Choroid plexus epithelial cell (primary cell): ENCODE data around the gene ESRRG.

Experiments
- DNase-seq: peaks from one replicate; pipeline ENCODE4 v3.0.0-alpha.2; 2010; ENCODE audit warnings: low read depth
- H3K4me3 ChIP-seq: 2 replicates; pipeline ENCODE4 v1.5.1; 2011; ENCODE audit warnings: low read depth, mild to moderate bottlenecking, control low read depth, low read length, moderate library complexity
- TF ChIP-seq, protein P1 (sequence below): conservative IDR thresholded peaks from 2 replicates; pipeline ENCODE4 v1.5.1; 2011; ENCODE audit warnings: low read depth, mild to moderate bottlenecking, control low read depth, inconsistent platforms, low read length, moderate library complexity

The ESRRG gene

DNA sequence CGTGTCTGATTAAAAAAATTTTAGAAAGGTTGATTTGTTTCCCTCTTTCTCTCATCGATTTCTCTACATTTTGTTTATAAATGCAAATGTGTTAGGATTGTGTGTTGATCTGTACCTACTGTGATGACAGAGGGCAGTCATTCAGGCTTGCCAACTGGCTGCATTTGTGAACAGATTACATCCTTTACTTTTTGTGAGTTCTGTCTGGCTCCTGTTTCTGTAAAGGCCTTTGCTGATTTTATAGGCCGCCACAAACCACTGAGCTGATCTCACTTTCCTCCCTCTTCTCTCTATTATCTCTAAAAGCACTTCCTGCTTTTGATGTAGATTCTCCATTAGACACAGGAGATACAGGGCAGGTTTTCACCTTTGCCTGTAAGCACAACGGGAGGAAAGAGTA lies 106.8 kb downstream of the ESRRG start:
- TF ChIP-seq, protein P1, sequence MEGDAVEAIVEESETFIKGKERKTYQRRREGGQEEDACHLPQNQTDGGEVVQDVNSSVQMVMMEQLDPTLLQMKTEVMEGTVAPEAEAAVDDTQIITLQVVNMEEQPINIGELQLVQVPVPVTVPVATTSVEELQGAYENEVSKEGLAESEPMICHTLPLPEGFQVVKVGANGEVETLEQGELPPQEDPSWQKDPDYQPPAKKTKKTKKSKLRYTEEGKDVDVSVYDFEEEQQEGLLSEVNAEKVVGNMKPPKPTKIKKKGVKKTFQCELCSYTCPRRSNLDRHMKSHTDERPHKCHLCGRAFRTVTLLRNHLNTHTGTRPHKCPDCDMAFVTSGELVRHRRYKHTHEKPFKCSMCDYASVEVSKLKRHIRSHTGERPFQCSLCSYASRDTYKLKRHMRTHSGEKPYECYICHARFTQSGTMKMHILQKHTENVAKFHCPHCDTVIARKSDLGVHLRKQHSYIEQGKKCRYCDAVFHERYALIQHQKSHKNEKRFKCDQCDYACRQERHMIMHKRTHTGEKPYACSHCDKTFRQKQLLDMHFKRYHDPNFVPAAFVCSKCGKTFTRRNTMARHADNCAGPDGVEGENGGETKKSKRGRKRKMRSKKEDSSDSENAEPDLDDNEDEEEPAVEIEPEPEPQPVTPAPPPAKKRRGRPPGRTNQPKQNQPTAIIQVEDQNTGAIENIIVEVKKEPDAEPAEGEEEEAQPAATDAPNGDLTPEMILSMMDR = no peak

DNA sequence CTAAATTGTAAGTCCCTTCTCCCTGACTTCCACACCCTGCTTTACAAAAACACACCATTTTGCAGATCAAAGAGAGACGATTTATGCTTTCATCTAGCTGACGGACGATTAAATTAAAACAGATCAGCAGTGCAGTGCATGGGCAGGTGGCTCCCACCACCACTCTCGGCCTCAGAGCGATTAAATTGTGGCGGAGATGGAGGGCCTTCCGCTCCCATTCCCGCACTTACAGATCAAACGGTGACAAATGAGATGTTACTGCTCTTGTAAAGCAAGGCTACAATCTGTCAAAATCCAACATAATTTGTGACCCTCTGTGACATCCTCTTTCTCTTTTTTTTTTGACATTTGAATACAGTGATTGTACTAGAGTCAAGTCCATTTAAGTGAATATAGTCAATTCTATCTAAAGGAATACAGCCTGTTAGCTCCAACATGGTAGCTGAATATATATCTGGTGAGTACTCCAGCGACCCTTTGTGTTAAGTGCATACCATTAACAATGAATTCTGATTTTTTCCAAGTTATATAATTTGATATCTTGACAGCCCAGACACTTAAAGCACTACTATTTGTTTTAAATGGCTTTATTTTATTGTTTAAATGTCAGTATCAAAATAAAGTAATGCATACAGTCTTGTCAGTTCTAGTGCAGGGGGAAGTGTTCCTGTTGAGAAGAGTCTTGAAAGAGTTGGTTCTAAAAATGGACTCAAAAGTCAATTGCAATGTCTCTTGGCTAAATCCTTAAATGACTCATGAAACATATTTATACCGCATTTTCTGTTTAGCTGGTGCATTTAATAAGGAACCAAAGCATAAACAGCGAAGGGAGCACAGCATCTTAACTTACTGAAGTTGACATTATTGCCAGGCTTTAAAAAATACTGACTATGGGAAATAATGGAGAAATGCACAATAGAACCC lies 109.0 kb downstream of the ESRRG start:
- DNase-seq = no peak
- H3K4me3 ChIP-seq = no peak overlapping the region
- TF ChIP-seq, protein P1 = no peak

More for the DNA sequence above, 106.8 kb downstream of the ESRRG start:
- DNase-seq = no peak
- no peak overlapping the region for H3K4me3 ChIP-seq

DNA sequence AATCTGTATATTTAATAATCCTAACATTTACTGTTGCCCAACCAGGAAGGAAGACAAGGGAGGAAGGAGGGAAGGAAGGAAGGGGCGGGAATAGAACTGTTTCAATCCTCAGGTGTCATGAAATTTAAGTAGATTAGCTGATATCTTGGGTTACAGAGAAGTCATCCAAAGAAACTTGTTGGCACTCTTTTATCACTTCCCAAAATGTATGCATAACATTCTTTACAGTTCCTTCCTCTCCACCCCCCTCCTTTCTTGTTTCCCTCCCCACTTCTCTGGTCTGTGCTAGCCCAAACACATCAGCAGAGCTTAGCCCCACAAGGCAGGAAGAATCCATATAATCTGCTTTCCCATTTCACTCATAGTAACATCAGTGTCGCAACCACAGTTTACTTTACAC lies 110.9 kb downstream of the ESRRG start:
- no peak for DNase-seq
- H3K4me3 ChIP-seq = no peak overlapping the region
- TF ChIP-seq, protein P1 = no peak

DNA sequence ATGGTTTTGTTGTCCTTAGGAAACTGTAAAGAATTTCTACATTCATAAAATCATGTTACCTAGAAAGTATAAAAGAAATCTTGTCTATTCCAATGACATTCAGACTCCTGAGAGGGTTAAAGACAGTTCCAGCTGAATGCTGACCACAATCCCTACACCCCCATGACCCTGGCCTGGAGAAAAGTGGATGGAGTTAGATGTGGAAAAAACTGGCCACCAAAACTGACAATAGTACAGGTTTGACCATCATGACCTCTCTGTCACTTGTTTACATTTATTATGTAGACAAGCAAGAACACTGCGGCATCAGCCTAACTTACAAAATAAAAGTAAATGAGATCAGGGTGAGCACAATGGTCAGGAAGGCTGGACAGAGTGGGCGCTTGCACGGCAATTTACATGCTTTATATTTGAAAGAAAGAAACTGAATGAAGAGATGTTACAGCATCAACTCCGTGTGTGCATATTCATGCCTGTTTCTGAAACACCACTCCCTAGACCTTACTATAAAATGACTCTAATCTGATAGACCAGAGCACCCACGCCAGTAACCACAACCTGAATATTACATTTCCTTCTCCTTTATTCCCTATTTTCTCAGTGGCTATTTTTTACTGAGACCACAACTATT lies 116.0 kb downstream of the ESRRG start:
- TF ChIP-seq, protein P1 = no peak
- no peak for DNase-seq
- no peak overlapping the region for H3K4me3 ChIP-seq

DNA sequence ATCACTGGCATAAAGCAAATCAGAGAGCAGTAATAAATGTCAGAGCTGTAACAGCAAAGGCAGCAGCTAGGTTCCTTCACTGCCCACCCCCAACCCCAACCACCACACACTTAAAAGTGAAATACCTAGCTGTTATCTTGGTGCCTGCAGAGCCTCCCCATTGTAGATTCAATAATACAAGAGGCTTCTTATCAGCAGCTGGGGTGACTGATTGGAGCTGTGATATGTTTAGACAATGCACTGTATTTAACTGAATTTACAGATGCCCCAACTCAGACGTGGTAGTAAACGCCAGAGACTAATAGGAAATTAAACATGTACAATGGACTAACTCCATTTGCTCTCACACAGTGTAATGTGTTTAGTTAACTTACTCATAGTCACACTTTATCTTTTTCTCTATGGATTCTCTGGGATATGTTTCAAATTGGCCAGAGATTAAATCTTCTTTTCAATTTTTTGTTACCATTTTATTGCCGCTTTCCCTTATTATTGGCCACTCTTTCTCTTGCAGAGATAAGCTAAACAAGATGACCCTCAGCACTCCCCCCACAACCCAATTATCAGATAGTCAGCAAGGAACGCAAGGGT lies 117.1 kb downstream of the ESRRG start:
- no peak overlapping the region for H3K4me3 ChIP-seq
- no peak for DNase-seq
- TF ChIP-seq, protein P1 = no peak

DNA sequence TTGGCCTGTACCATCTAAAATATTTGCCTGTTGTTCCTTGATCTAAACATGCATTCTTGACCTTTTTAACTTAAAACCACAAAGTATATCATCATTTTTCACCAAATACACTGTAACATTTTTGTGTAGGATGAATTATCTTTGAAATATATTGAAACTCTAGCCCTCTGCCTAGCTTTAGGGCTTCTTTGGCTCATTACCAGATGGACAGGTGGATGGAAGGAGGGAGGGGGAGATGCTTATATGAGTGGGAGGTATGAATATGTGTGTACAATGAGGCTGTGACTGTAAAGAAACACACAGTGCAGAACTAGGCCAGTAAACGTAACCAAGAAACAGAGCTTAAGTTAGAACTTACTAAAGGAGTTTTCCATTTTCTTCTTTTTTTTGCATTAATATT lies 118.5 kb downstream of the ESRRG start:
- no peak for DNase-seq
- TF ChIP-seq, protein P1 = no peak
- no peak overlapping the region for H3K4me3 ChIP-seq
